Ishikawa (cell line): ENCODE measurements around the gene TMX4.

Experiments
- CEBPB ChIP-seq: IDR thresholded peaks from 2 replicates; pipeline ENCODE4 v1.6.1; 2012
- CREB1 ChIP-seq: IDR thresholded peaks from 2 replicates; pipeline ENCODE4 v1.6.1; 2012; ENCODE audit warnings: low read depth
- EGR1 ChIP-seq: IDR thresholded peaks from 2 replicates; pipeline ENCODE4 v1.6.1; 2012
- EP300 ChIP-seq: IDR thresholded peaks from 2 replicates; pipeline ENCODE4 v1.6.1; 2012; ENCODE audit warnings: borderline replicate concordance
- FOXM1 ChIP-seq: IDR thresholded peaks from 2 replicates; pipeline ENCODE4 v1.6.1; 2012; ENCODE audit warnings: low read depth, borderline replicate concordance
- MAX ChIP-seq: IDR thresholded peaks from 2 replicates; pipeline ENCODE4 v1.6.1; 2012
- NFIC ChIP-seq: IDR thresholded peaks from 2 replicates; pipeline ENCODE4 v1.6.1; 2012
- RAD21 ChIP-seq: IDR thresholded peaks from 2 replicates; pipeline ENCODE4 v1.6.1; 2012; ENCODE audit warnings: low read depth
- REST ChIP-seq: IDR thresholded peaks from 2 replicates; pipeline ENCODE4 v1.6.1; 2012; ENCODE audit warnings: low read depth, mild to moderate bottlenecking
- TAF1 ChIP-seq: IDR thresholded peaks from 2 replicates; pipeline ENCODE4 v1.6.1; 2012; ENCODE audit warnings: low read depth, mild to moderate bottlenecking
- TCF12 ChIP-seq: IDR thresholded peaks from 2 replicates; pipeline ENCODE4 v1.6.1; 2012; ENCODE audit warnings: low read depth
- TEAD4 ChIP-seq: IDR thresholded peaks from 2 replicates; pipeline ENCODE4 v1.6.1; 2012
- USF1 ChIP-seq: IDR thresholded peaks from 2 replicates; pipeline ENCODE4 v1.6.1; 2012
- YY1 ChIP-seq: IDR thresholded peaks from 2 replicates; pipeline ENCODE4 v1.6.1; 2012; ENCODE audit warnings: low read depth
- ZBTB7A ChIP-seq: IDR thresholded peaks from 2 replicates; pipeline ENCODE4 v1.6.1; 2012; ENCODE audit warnings: low read depth

Gene TMX4

GRCh38 chr20:7940341-7940740 lies 79.2 kb downstream of the TMX4 start, which contains the start of gene HAO1:
Gene HAO1, minus strand, starts transcription at chr20:7940458. Its CDS starts 36 bp downstream, at chr20:7940422.
- TF ChIP-seq ZBTB7A (no peak), CREB1 (no peak), YY1 (no peak), MAX (no peak), RAD21 (no peak), REST (no peak), USF1 (no peak), EP300 (no peak), CEBPB (no peak), EGR1 (no peak), TCF12 (no peak), TEAD4 (no peak), TAF1 (no peak), NFIC (no peak), FOXM1 (no peak)

DNA sequence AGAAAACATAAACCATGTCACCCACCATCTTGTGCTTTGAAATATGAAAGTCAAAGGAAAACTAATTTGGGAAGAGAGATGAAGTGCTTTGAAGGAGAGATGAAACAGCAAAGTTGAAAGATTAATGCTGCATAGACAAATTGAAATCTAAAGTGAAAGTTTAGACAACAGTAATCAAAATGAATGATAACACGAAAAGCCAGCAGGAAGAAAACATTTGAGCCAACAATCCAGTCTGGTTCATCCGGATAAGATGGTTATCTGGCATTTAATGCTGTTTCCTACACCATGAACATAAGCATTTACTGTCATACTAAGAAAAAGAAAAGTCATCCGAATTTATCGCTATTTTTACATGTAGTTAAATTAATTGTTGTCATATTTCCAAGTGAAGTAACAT lies 79.9 kb downstream of the TMX4 start:
- no peak for TF ChIP-seq CEBPB
- TF ChIP-seq FOXM1 = no peak
- TF ChIP-seq EP300 = no peak

- TF ChIP-seq RAD21 = no peak
- no peak for TF ChIP-seq CEBPB
- TF ChIP-seq TCF12 = no peak
- no peak for TF ChIP-seq ZBTB7A
- TF ChIP-seq REST = no peak
- no peak for TF ChIP-seq TEAD4
- TF ChIP-seq TAF1 = no peak
- no peak for TF ChIP-seq YY1
- TF ChIP-seq EP300 = no peak
- TF ChIP-seq USF1 = no peak
- TF ChIP-seq NFIC = no peak
- TF ChIP-seq MAX = no peak
- no peak for TF ChIP-seq FOXM1
Observed at GRCh38 chr20:7938058-7938457, 81.5 kb downstream of the TMX4 start.

- TF ChIP-seq NFIC = no peak
- TF ChIP-seq CREB1 = no peak
- no peak for TF ChIP-seq YY1
- TF ChIP-seq EP300 = no peak
- TF ChIP-seq USF1 = no peak
- TF ChIP-seq TAF1 = no peak
- TF ChIP-seq TCF12 = no peak
- no peak for TF ChIP-seq FOXM1
- TF ChIP-seq EGR1 = no peak
- TF ChIP-seq ZBTB7A = no peak
- no peak for TF ChIP-seq REST
Observed at GRCh38 chr20:7937328-7937727, 82.2 kb downstream of the TMX4 start.

GRCh38 chr20:7935027-7935551 lies 84.5 kb downstream of the TMX4 start:
- TF ChIP-seq EP300 (no peak), TCF12 (no peak)
